OCI-LY1 (cell line): ENCODE measurements around the gene SNX24.

Source experiments
- H2AFZ ChIP-seq: fragments of 200-600 bp; sonication (generic), shearing (Covaris generic); 2 replicates; pipeline ENCODE4 v1.6.0; 2014; ENCODE audit warnings: antibody characterized with exemption, mild to moderate bottlenecking, low read length
- H3F3A ChIP-seq: fragments of 200-600 bp; sonication (generic), shearing (Covaris generic); 2 replicates; pipeline ENCODE4 v1.6.0; 2014; ENCODE audit warnings: mild to moderate bottlenecking, antibody characterized with exemption, low read length, moderate library complexity; ENCODE audit not compliant: insufficient read depth
- H3K27ac ChIP-seq: fragments of 200-600 bp; sonication (generic); 2 replicates; pipeline ENCODE4 v1.5.1; 2014; ENCODE audit warnings: low read length, mixed run types, mild to moderate bottlenecking, low read depth; ENCODE audit not compliant: poor library complexity, severe bottlenecking
- H3K27me3 ChIP-seq: fragments of 200-600 bp; sonication (generic); 2 replicates; pipeline ENCODE4 v1.6.0; 2014; ENCODE audit warnings: antibody characterized with exemption, mild to moderate bottlenecking, low read length, moderate library complexity; ENCODE audit not compliant: insufficient read depth
- H3K36me3 ChIP-seq: fragments of 200-600 bp; sonication (generic); 2 replicates; pipeline ENCODE4 v1.6.1; 2014; ENCODE audit warnings: mild to moderate bottlenecking, antibody characterized with exemption, low read length, moderate library complexity, mixed read lengths; ENCODE audit not compliant: insufficient read depth
- H3K4me1 ChIP-seq: fragments of 200-600 bp; sonication (generic); 2 replicates; pipeline ENCODE4 v1.5.1; 2014; ENCODE audit warnings: mild to moderate bottlenecking, low read length, moderate library complexity; ENCODE audit not compliant: insufficient read depth, severe bottlenecking
- H3K4me2 ChIP-seq: fragments of 200-600 bp; sonication (generic), shearing (Covaris generic); 2 replicates; pipeline ENCODE4 v1.6.1; 2014; ENCODE audit warnings: low read length
- H3K4me3 ChIP-seq: fragments of 200-600 bp; sonication (generic); 2 replicates; pipeline ENCODE4 v1.5.1; 2014; ENCODE audit warnings: low read length, low read depth, mild to moderate bottlenecking, mixed read lengths; ENCODE audit not compliant: poor library complexity, severe bottlenecking
- H3K79me2 ChIP-seq: fragments of 200-600 bp; shearing (Covaris generic); 2 replicates; pipeline ENCODE4 v1.6.1; 2016; ENCODE audit warnings: mixed run types, low read length, mixed read lengths; ENCODE audit not compliant: insufficient read depth
- H3K9ac ChIP-seq: fragments of 200-600 bp; sonication (generic), shearing (Covaris generic); 2 replicates; pipeline ENCODE4 v1.6.1; 2014; ENCODE audit warnings: mild to moderate bottlenecking, low read length, mixed read lengths
- H3K9me2 ChIP-seq: fragments of 200-600 bp; sonication (generic), shearing (Covaris generic); 2 replicates; pipeline ENCODE4 v1.6.1; 2014; ENCODE audit warnings: low read depth, mild to moderate bottlenecking, low read length, mixed read lengths
- H3K9me3 ChIP-seq: fragments of 200-600 bp; shearing (Covaris generic); 2 replicates; pipeline ENCODE4 v1.6.1; 2014; ENCODE audit warnings: low read length, mixed read lengths
- H4K20me1 ChIP-seq: fragments of 200-600 bp; sonication (generic), shearing (Covaris generic); 2 replicates; pipeline ENCODE4 v1.6.0; 2016; ENCODE audit warnings: mild to moderate bottlenecking, low read length; ENCODE audit not compliant: insufficient read depth
- EZH2 ChIP-seq: fragments of 200-600 bp; sonication (generic), shearing (Covaris generic); IDR thresholded peaks from 2 replicates; pipeline ENCODE4 v1.8.0; 2017; ENCODE audit warnings: borderline replicate concordance, mixed run types, mild to moderate bottlenecking, antibody characterized with exemption, low read length, moderate library complexity, mixed read lengths
- TF ChIP-seq, protein P1 (sequence below): fragments of 200-600 bp; sonication (generic), shearing (Covaris generic); IDR thresholded peaks from 2 replicates; pipeline ENCODE4 v1.5.1; 2017; ENCODE audit warnings: mild to moderate bottlenecking, antibody characterized with exemption, low read length, moderate library complexity, mixed read lengths

Gene SNX24

DNA sequence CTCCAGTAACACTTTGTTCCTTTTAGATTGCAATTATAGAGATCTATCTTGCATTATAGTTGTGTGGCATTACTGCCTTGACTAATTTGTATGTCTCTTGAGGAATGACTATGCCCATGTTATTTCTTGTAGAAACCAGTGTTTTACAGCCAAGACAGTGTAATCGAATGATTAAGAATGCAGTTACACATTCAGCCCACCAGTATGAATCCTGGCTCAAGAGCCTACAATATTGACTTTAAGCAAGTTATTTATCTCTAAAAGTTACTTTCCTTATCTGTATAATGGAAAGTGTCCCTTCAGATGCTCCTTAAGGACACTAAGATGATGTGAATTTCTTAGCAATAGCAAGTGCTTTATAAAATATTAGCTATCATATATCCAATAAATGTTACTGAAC is 9.7 kb upstream of the SNX24 start:
- Histone ChIP-seq H2AFZ (no peak overlapping the region), H3K27ac (no peak overlapping the region)

DNA sequence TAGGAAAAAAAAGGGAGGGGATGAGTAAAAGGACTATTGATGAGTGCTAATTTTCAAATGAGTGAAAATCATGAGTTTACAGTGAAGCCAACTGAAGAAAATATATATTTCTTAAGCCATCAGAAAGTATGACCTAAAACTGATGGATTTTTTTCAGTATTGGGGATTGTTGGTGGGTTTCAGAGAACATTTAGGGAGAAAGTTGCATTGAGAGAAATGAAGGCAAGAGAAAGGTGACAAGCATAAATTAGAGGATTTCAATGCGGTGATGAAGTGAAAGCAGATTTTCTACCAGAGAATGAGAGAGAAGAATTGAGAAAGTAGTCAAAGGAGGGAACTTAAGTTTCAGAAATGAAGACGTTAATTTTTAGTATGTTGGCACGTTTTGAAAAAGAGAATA is 8.5 kb upstream of the SNX24 start:
- no peaks in the 10 kb centered on the region for H3K27me3 ChIP-seq
- H3K9me2 ChIP-seq = no peaks in the 10 kb centered on the region
- no peak overlapping the region for H3K4me2 ChIP-seq
- H3K27ac ChIP-seq = no peak overlapping the region
- no peaks in the 10 kb centered on the region for H3F3A ChIP-seq
- H3K4me3 ChIP-seq = no peak overlapping the region
- no peak overlapping the region for H3K9ac ChIP-seq
- no peaks in the 10 kb centered on the region for H3K9me3 ChIP-seq
- H3K79me2 ChIP-seq = no peaks in the 10 kb centered on the region
- H2AFZ ChIP-seq = no peak overlapping the region
- H3K36me3 ChIP-seq = no peaks in the 10 kb centered on the region
- TF ChIP-seq, protein P1, sequence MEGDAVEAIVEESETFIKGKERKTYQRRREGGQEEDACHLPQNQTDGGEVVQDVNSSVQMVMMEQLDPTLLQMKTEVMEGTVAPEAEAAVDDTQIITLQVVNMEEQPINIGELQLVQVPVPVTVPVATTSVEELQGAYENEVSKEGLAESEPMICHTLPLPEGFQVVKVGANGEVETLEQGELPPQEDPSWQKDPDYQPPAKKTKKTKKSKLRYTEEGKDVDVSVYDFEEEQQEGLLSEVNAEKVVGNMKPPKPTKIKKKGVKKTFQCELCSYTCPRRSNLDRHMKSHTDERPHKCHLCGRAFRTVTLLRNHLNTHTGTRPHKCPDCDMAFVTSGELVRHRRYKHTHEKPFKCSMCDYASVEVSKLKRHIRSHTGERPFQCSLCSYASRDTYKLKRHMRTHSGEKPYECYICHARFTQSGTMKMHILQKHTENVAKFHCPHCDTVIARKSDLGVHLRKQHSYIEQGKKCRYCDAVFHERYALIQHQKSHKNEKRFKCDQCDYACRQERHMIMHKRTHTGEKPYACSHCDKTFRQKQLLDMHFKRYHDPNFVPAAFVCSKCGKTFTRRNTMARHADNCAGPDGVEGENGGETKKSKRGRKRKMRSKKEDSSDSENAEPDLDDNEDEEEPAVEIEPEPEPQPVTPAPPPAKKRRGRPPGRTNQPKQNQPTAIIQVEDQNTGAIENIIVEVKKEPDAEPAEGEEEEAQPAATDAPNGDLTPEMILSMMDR = no peak
- TF ChIP-seq EZH2 = no peak
- no peaks in the 10 kb centered on the region for H3K4me1 ChIP-seq
- H4K20me1 ChIP-seq = no peaks in the 10 kb centered on the region

More for the DNA sequence above, 9.7 kb upstream of the SNX24 start:
- Histone ChIP-seq H3K36me3 (peaks cover 1% of the 10 kb centered on the region; the same call in 1 of the 2 replicates), H3K9me2 (no peaks in the 10 kb centered on the region), H3F3A (no peaks in the 10 kb centered on the region), H3K4me3 (no peak overlapping the region), H3K27me3 (no peaks in the 10 kb centered on the region), H3K9me3 (no peaks in the 10 kb centered on the region), H3K4me1 (no peaks in the 10 kb centered on the region), H3K4me2 (no peak overlapping the region), H3K9ac (no peak overlapping the region), H4K20me1 (no peaks in the 10 kb centered on the region), H3K79me2 (no peaks in the 10 kb centered on the region)
- TF ChIP-seq, protein P1 = no peak
- TF ChIP-seq EZH2 = no peak

DNA sequence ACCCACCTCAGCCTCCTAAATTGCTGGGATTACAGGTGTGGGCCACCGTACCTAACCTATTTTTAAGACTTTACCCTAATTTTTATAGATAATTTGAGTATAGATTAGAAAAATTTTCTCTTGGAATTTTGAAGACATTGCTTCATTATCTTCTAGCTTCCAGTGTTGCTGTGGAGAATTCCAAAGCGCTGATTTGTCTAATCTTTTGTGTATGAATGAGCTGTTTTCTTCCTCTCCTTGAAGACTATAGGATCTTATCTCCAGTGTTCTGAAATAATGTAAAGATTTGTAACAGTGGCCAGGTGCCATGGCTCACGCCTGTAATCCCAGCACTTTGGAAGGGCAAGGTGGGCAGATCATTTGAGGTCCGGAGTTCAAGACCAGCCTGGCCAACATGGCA is 5.7 kb upstream of the SNX24 start:
- Histone ChIP-seq H3K4me3 (no peak overlapping the region), H4K20me1 (no peaks in the 10 kb centered on the region), H3K4me2 (no peak overlapping the region)

More for the DNA sequence above, 5.7 kb upstream of the SNX24 start:
- no peak for TF ChIP-seq EZH2
- TF ChIP-seq, protein P1 = no peak
- Histone ChIP-seq H3K27me3 (no peaks in the 10 kb centered on the region), H3K9me3 (no peaks in the 10 kb centered on the region), H3K27ac (no peak overlapping the region), H3K9ac (no peak overlapping the region), H3K79me2 (no peaks in the 10 kb centered on the region), H3F3A (no peaks in the 10 kb centered on the region), H2AFZ (no peak overlapping the region), H3K4me1 (peaks cover 8% of the 10 kb centered on the region), H3K9me2 (no peaks in the 10 kb centered on the region), H3K36me3 (no peaks in the 10 kb centered on the region)
